Measurements from ENCODE around the gene MLST8.
"Not testable (repeated sequence)": the region's sequence is repeated elsewhere in the genome, so short reads cannot be mapped to it uniquely, and the experiment has no call there.

The MLST8 gene

DNA sequence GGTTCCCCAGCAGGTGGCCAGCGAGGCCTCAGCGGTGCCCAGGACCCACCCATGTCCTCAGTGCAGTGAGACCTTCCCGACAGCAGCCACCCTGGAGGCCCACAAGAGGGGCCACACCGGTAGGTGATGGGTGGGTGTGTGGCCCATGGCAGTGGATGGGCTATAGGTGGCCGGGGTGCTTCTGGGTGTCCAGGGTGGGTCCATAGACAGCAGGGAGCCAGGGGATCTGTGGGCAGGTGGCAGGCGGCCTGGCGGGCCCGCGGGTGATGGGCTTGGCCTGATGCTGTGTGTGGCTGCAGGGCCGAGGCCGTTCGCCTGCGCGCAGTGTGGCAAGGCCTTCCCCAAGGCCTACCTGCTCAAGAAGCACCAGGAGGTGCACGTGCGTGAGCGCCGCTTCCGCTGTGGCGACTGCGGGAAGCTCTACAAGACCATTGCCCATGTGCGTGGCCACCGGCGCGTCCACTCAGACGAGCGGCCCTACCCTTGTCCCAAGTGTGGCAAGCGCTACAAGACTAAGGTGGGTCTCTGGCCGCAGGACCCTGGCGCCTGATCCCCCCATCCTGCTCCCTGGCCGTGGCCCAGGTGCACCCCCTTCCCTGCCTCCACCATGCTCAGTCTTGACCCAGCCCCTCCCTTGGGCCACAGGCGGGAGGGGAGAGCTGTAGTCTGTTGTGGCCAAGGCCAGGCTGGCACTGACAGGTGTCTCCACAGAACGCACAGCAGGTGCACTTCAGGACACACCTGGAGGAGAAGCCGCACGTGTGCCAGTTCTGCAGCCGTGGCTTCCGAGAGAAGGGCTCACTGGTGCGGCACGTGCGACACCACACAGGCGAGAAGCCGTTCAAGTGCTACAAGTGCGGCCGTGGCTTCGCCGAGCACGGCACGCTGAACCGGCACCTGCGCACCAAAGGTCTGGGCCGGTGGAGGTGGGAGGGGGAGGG is 28.9 kb downstream of the MLST8 start:
- peak; percentile 7 for DNase-seq

- no peak for DNase-seq
Observed at GRCh38 chr16:2234813-2235170, 29.5 kb downstream of the MLST8 start.

- DNase-seq: no peak
Observed at GRCh38 chr16:2235234-2235651, 30.0 kb downstream of the MLST8 start.

DNA sequence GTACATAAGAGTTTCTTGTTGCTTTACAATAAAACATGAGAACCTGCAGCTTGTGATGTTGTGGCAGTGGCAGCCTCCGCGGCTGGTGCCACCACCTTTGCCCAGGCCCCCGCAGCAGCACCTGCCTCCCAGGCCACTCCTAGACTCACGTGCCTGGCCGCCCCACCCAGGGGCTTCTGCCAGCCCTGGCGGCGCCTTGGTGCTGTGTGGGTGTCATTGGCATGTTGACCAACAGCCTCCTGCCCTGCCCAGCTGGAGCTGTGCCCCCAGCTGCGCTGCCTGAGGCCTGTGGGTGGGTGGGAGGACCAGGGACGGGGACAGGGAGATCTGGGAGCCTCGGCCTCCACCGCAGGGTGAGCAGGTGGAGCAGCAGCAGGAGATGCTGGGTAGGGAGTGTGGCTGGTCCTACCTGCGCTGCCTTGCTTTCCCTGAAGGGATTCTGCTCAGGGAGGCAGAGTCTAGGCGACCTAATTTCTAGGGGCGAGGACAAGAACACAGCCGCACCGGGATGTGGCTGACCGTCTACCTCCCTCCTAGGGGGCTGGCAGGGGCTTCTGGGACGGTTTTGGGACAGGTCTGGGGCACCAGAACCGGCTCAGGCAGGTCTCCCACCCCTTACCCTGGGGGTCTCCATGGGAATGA is 30.6 kb downstream of the MLST8 start:
- DNase-seq: no peak

DNA sequence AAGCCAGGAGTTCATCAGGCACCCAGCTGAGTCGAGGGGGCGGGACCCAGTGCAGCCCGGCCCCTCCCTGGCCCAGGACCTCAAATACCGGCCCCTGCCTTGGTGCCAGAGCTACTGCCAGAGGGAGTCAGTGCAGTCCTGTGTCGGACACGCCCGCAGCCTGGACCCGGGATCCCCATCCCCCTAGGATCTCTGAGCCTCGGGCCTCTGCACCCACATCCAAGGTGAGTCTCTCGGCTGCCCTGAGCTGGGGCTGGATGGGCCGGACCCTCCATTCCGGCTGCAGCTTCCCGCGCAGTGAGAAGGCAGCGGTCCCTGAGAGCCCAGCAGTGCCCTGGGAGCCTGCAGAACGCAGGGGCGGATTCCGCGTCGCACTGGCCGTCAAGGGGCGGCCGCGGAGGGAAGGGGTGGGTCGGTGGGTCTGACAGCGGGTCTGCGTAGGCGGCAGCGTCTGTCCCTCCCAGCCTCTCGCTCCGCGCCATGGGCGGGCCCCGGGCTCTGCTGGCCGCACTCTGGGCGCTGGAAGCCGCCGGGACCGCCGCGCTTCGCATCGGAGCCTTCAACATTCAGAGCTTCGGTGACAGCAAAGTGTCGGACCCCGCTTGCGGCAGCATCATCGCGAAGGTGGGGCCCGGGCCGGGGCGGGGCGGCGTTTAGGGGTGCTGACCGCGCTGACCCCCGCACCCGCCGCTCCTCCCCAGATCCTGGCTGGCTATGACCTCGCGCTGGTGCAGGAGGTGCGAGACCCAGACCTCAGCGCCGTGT is 31.3 kb downstream of the MLST8 start, which contains the start of gene DNASE1L2:
Gene DNASE1L2 (plus strand): TSS at position 108 of the 765 bp plus-strand sequence. CDS start 373 bp downstream, at position 481.
- no peak for DNase-seq

- DNase-seq: no peak
Observed at GRCh38 chr16:2237102-2237482, 31.8 kb downstream of the MLST8 start.

GRCh38 chr16:2237493-2238149 is 32.4 kb downstream of the MLST8 start:
- DNase-seq: peak; percentile 11

DNA sequence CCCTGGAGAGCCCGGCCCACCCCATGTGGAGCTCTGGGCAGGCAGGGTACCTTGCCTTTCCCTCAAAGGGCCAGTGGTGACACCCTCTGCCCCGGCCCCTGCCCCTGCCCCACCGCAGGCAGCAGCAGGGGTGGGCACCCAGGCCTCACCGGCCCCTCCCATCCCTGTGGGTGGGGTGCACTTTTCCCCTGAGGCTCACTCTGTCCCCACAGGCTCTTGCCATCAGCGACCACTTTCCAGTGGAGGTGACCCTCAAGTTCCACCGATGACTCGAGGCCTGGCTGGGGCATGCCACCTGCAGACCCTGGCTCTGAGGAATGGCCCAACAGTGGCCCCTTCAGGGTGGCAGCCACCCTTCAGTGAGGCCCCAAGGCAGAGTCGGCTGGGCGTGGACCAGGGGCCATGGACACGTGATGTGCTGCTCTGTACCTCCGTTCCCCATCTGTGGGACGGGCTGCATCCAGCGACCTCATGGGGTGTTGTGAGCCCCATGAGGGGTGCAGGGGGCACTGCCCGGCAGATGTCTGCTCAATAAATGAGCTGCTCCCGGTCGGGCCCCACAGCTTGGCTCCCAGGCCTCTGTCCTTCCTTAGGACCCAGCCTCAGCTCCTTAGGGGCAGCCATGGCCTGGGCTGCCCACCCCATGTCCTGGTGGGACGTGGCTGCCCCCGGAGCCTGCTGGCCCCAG is 33.0 kb downstream of the MLST8 start:
- DNase-seq: peak; percentile 10

DNA sequence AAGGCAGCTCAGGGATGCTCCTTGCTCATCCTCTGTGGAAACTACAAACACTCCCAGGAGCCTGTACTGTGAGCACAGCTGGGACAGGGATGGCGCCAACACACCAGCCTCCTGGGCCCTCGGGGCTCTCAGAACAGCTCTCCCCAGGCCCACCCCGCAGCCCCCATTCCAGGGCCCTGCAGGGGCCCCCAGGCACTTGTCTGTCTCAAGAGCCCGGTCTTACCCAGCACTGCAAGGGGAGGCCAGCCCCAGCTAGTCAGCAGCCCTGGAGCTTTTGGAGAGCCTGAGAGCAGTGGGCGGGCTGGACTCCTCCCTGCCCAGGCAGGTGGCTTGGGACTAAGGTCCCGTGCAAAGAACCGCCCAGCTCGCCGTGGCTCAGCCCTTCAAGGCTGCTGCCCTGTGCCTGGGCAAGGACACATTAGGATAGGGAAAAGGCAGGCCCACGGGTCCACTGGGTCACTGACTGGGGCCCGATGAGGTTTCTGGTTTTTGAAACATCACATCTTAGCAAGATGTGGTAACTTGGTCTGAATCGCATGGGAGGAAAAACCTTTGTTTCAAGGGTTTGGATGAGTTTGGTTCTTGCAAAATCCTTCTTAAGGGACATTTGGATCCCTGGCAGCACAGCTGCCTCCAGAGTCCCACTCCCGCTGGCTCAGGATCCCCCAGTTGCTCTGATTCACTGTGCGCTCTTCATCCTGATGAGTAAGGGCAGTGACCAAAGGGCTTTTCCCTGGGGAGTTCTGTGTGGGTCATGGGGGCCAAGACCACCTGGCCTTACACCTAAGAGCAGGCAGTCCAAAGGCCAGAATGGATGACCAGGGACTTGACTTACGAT is 33.8 kb downstream of the MLST8 start:
- no peak for DNase-seq

DNA sequence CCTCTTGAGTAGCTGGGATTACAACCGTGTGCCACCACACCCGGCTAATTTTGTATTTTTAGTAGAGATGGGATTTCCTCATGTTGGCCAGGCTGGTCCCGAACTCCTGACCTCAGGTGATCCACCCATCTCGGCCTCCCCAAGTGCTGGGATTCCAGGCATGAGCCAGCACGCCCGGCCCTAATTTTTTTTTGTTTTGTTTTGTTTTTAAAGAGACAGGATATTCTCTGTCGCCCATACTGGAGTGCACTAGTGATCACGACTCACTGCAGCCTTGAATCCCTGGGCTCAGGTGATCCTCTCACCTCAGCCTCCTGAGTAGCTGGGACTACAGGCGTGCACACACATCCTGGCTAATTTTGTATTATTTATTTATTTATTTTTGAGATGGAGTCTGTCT is 35.1 kb downstream of the MLST8 start:
- DNase-seq: not testable (repeated sequence)

GRCh38 chr16:2242598-2242997 is 37.3 kb downstream of the MLST8 start:
- no peak for DNase-seq

- DNase-seq: no peak
Observed at GRCh38 chr16:2243031-2243528, 37.8 kb downstream of the MLST8 start.

GRCh38 chr16:2243781-2244180 is 38.5 kb downstream of the MLST8 start:
- no peak for DNase-seq

DNA sequence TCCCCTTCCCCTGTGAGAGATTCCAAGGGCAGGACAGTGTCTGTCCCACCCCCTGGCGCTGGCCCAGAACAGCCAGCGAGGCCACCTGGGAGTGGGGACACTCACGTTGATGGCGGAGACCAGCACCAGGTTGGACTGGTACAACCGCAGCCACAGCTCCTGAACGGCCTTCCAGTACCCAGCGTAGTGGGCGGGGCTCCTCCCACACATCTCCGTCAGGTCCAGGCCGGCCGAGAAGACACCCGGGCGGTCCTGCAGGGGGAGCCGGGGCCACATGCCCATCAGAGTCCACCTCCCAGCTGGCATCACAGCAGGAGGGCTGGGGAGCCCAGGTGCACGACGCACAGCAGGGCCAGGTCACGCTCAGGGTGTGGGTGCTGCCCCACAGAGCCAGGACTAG is 39.0 kb downstream of the MLST8 start:
- no peak for DNase-seq

DNA sequence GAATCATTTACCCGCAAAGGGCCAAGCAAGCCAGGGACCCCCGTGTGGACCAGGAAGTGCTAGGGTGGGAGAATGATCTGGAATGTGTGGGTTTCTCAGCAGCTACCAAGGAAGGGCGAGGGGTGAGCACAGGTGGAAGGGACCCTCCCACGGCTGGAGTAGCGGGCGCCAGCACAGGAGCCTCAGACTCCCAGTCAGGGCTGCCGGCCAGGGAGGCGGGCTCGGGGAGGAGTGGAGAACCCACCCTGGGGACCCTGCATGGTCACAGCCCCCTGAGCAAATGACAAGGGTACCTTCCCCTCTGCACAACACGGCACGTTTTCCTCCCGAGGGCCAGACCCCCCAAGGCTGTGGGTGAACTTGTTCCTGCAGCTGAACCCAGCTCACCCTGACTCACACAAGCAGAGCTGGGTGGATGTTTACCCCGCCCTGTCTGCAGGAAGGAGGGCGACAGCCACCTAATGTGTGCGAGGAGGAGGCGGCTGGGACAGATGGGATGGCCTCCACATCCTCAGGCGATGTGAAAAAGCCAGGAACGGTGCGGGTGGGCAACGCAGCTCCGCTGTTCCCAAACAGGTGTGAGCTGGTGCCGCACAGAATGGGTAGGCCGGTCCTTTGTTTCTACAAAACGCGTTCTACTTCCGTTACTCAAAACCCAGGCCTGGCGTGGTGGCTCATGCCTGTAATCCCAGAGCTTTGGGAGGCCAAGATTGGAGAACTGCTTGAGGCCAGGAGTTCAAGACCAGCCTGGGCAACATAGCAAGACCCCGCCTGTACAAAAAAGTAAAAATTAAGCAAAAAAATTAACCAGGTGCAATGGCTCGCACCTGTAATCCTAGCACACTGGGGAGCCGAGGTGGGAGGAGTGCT is 39.9 kb downstream of the MLST8 start:
- DNase-seq: no peak

DNA sequence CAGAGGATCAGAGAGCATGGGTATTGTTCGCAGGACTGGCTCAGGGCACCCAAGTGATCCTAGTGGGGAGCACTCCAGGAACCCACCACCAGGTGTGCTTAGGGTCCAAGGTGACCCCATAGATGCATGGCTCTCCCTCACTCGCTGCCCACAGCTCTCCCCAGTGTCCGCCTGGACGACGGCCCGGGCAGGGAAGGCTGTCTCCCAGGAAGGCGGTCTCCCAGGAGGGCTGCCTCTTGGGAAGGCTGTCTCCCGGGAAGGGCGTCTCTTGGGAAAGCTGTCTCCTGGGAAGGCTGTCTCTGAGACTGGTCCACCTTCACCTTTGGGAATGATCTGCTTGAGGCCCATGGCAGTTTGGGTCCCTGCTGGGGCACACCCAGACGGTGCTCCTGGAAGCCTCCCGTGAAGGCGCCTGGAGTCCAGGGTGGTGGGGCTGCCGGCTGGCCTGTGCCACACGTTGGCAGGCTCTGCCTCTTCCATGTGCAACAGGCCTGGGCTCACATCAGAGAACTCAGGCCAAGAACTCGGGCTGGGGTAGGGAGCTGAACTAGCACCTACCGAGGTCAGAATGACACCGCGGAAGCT is 41.1 kb downstream of the MLST8 start:
- no peak for DNase-seq

- DNase-seq: peak; percentile 39
Observed at GRCh38 chr16:2250652-2251295, 45.5 kb downstream of the MLST8 start.

DNA sequence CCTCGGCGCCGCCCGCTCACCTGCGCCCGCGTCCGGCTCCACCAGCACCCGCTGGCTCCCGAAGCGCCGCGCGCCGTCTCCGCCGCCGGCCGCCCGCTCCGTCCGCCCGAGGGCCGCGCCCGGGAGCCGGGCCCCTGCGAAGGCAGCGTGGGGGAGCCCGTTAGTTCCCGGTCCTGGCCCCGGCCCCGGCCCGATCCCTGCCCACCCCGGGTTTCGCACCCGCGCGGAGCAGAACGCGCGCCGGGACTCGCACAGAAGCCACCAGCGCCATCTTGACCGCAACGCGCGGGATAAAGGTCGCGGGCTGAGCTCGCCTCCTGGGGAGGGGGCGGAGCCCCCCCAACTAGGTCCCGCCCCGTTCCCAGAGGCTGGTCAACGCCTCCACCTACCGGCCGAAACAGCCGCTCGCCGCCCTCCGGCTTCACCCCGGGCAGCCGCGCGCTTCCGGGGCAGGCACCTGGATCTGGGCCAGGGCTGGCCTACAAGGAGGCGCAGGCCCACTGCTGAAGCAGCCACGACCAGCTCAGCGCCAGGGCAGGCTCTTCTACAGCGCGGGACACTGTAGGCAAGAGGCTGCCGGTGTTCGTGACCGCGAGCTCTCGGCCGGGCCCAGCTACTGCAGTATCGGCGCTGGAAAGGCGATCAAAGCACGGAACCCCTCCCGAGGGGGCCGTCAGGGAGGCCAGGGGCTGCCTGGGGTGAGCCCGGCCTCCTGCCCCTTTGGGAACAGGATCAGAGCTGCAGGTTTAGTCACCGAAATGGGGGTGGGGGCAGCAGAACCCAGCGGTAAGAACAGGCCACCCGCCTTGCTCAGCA is 46.2 kb downstream of the MLST8 start, which contains the start of gene ECI1:
Gene ECI1 (minus strand): TSS at position 292 of the 816 bp plus-strand sequence. CDS start 21 bp downstream, at position 271.
- DNase-seq: peak; percentile 80
